HG03432 (cell line): Measurements from ENCODE around the gene NUDCD3.
A peak's percentile ranks its signal among the peaks of the same experiment; 100 is the strongest.

Experiments
- ATAC-seq: cut with Tn5 transposase; IDR thresholded peaks from one replicate; pipeline ENCODE4 v1.9.1; 2021; ENCODE audit warnings: mild to moderate bottlenecking, moderate library complexity; ENCODE audit not compliant: unreplicated experiment

NUDCD3 gene

GRCh38 chr7:44386139-44386913, 104.1 kb downstream of the NUDCD3 start:
- ATAC-seq = no peak

- ATAC-seq = no peak
Observed at GRCh38 chr7:44385434-44386138, 104.9 kb downstream of the NUDCD3 start.

GRCh38 chr7:44384586-44385433, 105.6 kb downstream of the NUDCD3 start:
- ATAC-seq = no peak

- no peak for ATAC-seq
Observed at GRCh38 chr7:44383566-44383965, 106.9 kb downstream of the NUDCD3 start.

- no peak for ATAC-seq
Observed at GRCh38 chr7:44382459-44383265, 107.8 kb downstream of the NUDCD3 start.

- no peak for ATAC-seq
Observed at GRCh38 chr7:44381494-44382220, 108.8 kb downstream of the NUDCD3 start.

GRCh38 chr7:44380831-44381493, 109.5 kb downstream of the NUDCD3 start:
- ATAC-seq = no peak

- ATAC-seq = no peak
Observed at GRCh38 chr7:44380189-44380830, 110.1 kb downstream of the NUDCD3 start.

GRCh38 chr7:44379366-44380188, 110.9 kb downstream of the NUDCD3 start:
- ATAC-seq = no peak

GRCh38 chr7:44378744-44379143, 111.7 kb downstream of the NUDCD3 start:
- no peak for ATAC-seq

- peak; percentile 73 for ATAC-seq
Observed at GRCh38 chr7:44377681-44378421, 112.6 kb downstream of the NUDCD3 start.

- no peak for ATAC-seq
Observed at GRCh38 chr7:44377134-44377463, 113.4 kb downstream of the NUDCD3 start.

GRCh38 chr7:44376429-44377133, 113.9 kb downstream of the NUDCD3 start:
- no peak for ATAC-seq

GRCh38 chr7:44375926-44376342, 114.5 kb downstream of the NUDCD3 start:
- no peak for ATAC-seq

- no peak for ATAC-seq
Observed at GRCh38 chr7:44375236-44375699, 115.2 kb downstream of the NUDCD3 start.

GRCh38 chr7:44374007-44374763, 116.3 kb downstream of the NUDCD3 start:
- no peak for ATAC-seq
